K562 (cell line): Measurements from ENCODE around the gene TAPBPL. TPM values are rescaled to one million over a fixed set of nuclear protein-coding genes. Genes with fewer than 3 reads are reported as not detected.
"Not testable (repeated sequence)": the region's sequence is repeated elsewhere in the genome, so short reads cannot be mapped to it uniquely, and the experiment has no call there.

ENCODE experiments used
- ATAC-seq: fragments of 200-7000 bp; cut with Tn5 transposase; 3 replicates; pipeline ENCODE4 v1.9.1; 2020; ENCODE audit warnings: moderate library complexity
- BruUV-seq: library from RNA; stranded (reverse); fragments of 400-500 nt; replicated peaks from 2 replicates; lab custom pipeline; 2021; lab: Mats Ljungman, UMichigan
- CTCF ChIA-PET: fragments of 300-600 bp; formaldehyde crosslinking; extraction: SDS; loops from one replicate; lab custom pipeline; 2021; ENCODE audit warnings: low intra/inter-chr PET ratio; lab: Yijun Ruan, JAX
- POLR2A ChIA-PET: fragments of 300-600, 350-650 bp; sonication (Branson Sonifier 250); formaldehyde crosslinking; extraction: SDS; loops from one replicate; lab custom pipeline; 2021; ENCODE audit warnings: antibody characterized with exemption, inconsistent platforms; lab: Yijun Ruan, JAX
- DNase-seq, 4 experiments: peaks; one replicate each; pipeline versions ENCODE4 v3.0.0 to v3.0.0-alpha.2; 2011 to 2018; ENCODE audit warnings: low spot score in 3 of 4, mixed read lengths in 3 of 4; ENCODE audit errors: extremely low read depth in 1 of 4
- FAIRE-seq: peaks from 2 replicates; lab custom pipeline; 2011; peaks lifted over from hg19 to GRCh38; lab: Jason Lieb, UNC
- H2AFZ ChIP-seq: 2 replicates; pipeline ENCODE4 v1.6.0; 2011; ENCODE audit warnings: low read depth, low read length, control low read depth, inconsistent platforms
- H3K27ac ChIP-seq: fragments of 200-600 bp; 3 replicates; pipeline ENCODE4 v1.8.0; 2011; ENCODE audit warnings: low read depth, mild to moderate bottlenecking, control low read depth, inconsistent platforms, low read length, moderate library complexity, mixed read lengths; ENCODE audit errors: extremely low read depth
- H3K27me3 ChIP-seq, 2 experiments: fragments of 300-600 bp in 1 of 2; 2 replicates in 1 of 2; 3 replicates in 1 of 2; pipeline versions ENCODE4 v1.6.0 to v1.8.0; 2011; ENCODE audit warnings: inconsistent platforms in 2 of 2, low read length in 2 of 2, mild to moderate bottlenecking in 1 of 2, mixed read lengths in 1 of 2, moderate library complexity in 1 of 2; ENCODE audit not compliant: control insufficient read depth in 2 of 2, insufficient read depth in 2 of 2
- H3K36me3 ChIP-seq: fragments of 300-600 bp; 3 replicates; pipeline ENCODE4 v1.8.0; 2011; ENCODE audit warnings: mild to moderate bottlenecking, low read length, inconsistent platforms; ENCODE audit not compliant: control insufficient read depth, insufficient read depth
- H3K4me1 ChIP-seq, 2 experiments: fragments of 200-600 bp in 1 of 2; replicated peaks in 1 of 2; 2 replicates in 1 of 2; 3 replicates in 1 of 2; pipeline versions ENCODE4 v1.5.1 to v1.8.0; 2011; ENCODE audit warnings: inconsistent platforms in 2 of 2, low read length in 2 of 2, mild to moderate bottlenecking in 1 of 2, mixed read lengths in 1 of 2, moderate library complexity in 1 of 2; ENCODE audit not compliant: control insufficient read depth in 2 of 2, insufficient read depth in 2 of 2
- H3K4me2 ChIP-seq: 2 replicates; pipeline ENCODE4 v1.6.1; 2011; ENCODE audit warnings: low read length, control low read depth, inconsistent platforms, mixed read lengths; ENCODE audit not compliant: insufficient read depth
- H3K4me3 ChIP-seq: fragments of 200-600 bp; sonication (generic), shearing (Covaris generic); 2 replicates; pipeline ENCODE4 v1.5.1; 2016; ENCODE audit warnings: control low read depth, inconsistent platforms
- H3K79me2 ChIP-seq: fragments of 200-600 bp; 3 replicates; pipeline ENCODE4 v1.8.0; 2011; ENCODE audit warnings: low read length, inconsistent platforms; ENCODE audit not compliant: control insufficient read depth, insufficient read depth
- H3K9ac ChIP-seq, 2 experiments: 2 replicates each; pipeline versions ENCODE4 v1.6.0 to v1.6.1; 2011; ENCODE audit warnings: low read depth in 2 of 2, low read length in 2 of 2, control low read depth in 1 of 2, inconsistent platforms in 1 of 2, mild to moderate bottlenecking in 1 of 2, mixed read lengths in 1 of 2; ENCODE audit not compliant: insufficient read depth in 1 of 2
- H3K9me1 ChIP-seq: one replicate; pipeline ENCODE4 v1.6.0; 2011; ENCODE audit warnings: inconsistent platforms, mild to moderate bottlenecking, low read length, moderate library complexity; ENCODE audit not compliant: control insufficient read depth, insufficient read depth
- H3K9me3 ChIP-seq: replicated peaks from 2 replicates; pipeline ENCODE4 v1.5.1; 2011; ENCODE audit warnings: low read depth, low read length, inconsistent platforms; ENCODE audit not compliant: control insufficient read depth, insufficient read depth
- H4K20me1 ChIP-seq: replicated peaks from 2 replicates; pipeline ENCODE4 v1.6.1; 2011; ENCODE audit warnings: low read length, inconsistent platforms, mixed read lengths; ENCODE audit not compliant: control insufficient read depth, insufficient read depth
- C11orf30 ChIP-seq: fragments of 450-650 bp; IDR thresholded peaks from 2 replicates; pipeline ENCODE4 v1.6.1; 2016; ENCODE audit warnings: low read depth, mild to moderate bottlenecking
- CHAMP1 ChIP-seq: fragments of 450-650 bp; IDR thresholded peaks from 2 replicates; pipeline ENCODE4 v1.6.1; 2016; ENCODE audit warnings: mild to moderate bottlenecking
- COPS2 ChIP-seq: fragments of 450-650 bp; conservative IDR thresholded peaks from 2 replicates; pipeline ENCODE4 v1.6.1; 2016; ENCODE audit warnings: mild to moderate bottlenecking, moderate library complexity
- DACH1 ChIP-seq: fragments of 450-650 bp; IDR thresholded peaks from 2 replicates; pipeline ENCODE4 v1.6.1; 2018; ENCODE audit not compliant: partially characterized antibody
- MAFG ChIP-seq: fragments of 450-650 bp; conservative IDR thresholded peaks from 2 replicates; pipeline ENCODE4 v1.6.1; 2016; ENCODE audit warnings: missing genetic modification characterization, missing compliant biosample characterization
- SMARCB1 ChIP-seq: IDR thresholded peaks from 2 replicates; pipeline ENCODE4 v1.6.1; 2011; ENCODE audit warnings: improper control_type of control experiment, low read depth; ENCODE audit not compliant: insufficient read length
- WGBS: fragments of 100-300 bp; shearing (Covaris generic); methylation state at CpG from one replicate; pipeline ENCODE4 v1.1.6; 2016; ENCODE audit warnings: low coverage, mixed read lengths; ENCODE audit not compliant: insufficient coverage; ENCODE audit errors: missing lambda C conversion rate; 5-methylcytosine and 5-hydroxymethylcytosine counted together
- in situ Hi-C: fragments of 300-500 bp; cut with MboI; formaldehyde crosslinking; loops from 4 replicates; pipeline ENCODE4 v1.15.0; 2018; ENCODE audit warnings: inconsistent platforms, mixed read lengths
- intact Hi-C: fragments of 100-400 bp; cut with micrococcal nuclease; formaldehyde crosslinking; loops from 2 replicates; pipeline ENCODE4 v1.14.2; 2022
- polyA plus RNA-seq, 8 experiments: library from polyadenylated mRNA; depleted of rRNA in 4 of 8; stranded (reverse) in 5 of 8; unstranded in 3 of 8; fragments of >200 nt; fragmentation: Nextera tagmentation in 2 of 8; fragmentation: Illumina TruSeq in 1 of 8; extraction: Ambion mirVana in 2 of 8; extraction: Trizol in 1 of 8; gene quantifications; 2 replicates each; pipeline versions ENCODE4 v1.2.1 to v1.2.3, GENCODE V29; 2011 to 2014; ENCODE audit warnings: inconsistent platforms in 1 of 8, missing spikeins in 1 of 8
- total RNA-seq, 7 experiments: library from RNA; depleted of rRNA in 6 of 7; stranded (reverse); fragments of >200 nt in 6 of 7; fragmentation: Illumina TruSeq in 2 of 7; extraction: Trizol in 2 of 7; gene quantifications; 2 replicates each; pipeline versions ENCODE4 v1.2.1 to v1.2.3, GENCODE V29; 2011 to 2021; ENCODE audit warnings: low replicate concordance in 1 of 7

Gene TAPBPL
- total and polyA plus RNA-seq, 9 of the 15 experiments (the other 6 are each of a cell fraction or from before 2014, with no cell fraction given): 0.29 to 1.6 (median 0.45) TPM

- H3K36me3 ChIP-seq, H3K27ac ChIP-seq, H3K9ac ChIP-seq, CTCF ChIA-PET, H3K4me2 ChIP-seq, intact Hi-C loops, H3K4me3 ChIP-seq, DNase-seq, POLR2A ChIA-PET, H3K27me3 ChIP-seq, H3K9me3 ChIP-seq, FAIRE-seq, BruUV-seq, H2AFZ ChIP-seq, in situ Hi-C loops, H4K20me1 ChIP-seq, H3K9me1 ChIP-seq, ATAC-seq, H3K79me2 ChIP-seq: not testable (repeated sequence)
- H3K4me1 ChIP-seq: peaks cover 6 to 16% of the 10 kb centered on the region in 2 experiments; a peak in 3 of 5 replicates
- WGBS: no CpG with 5 or more reads among the region's 48 CpGs
Observed at GRCh38 chr12:6475233-6475975, 23.6 kb downstream of the TAPBPL start.

- no peak overlapping the region for H3K4me2 ChIP-seq
- H3K36me3 ChIP-seq: no peaks in the 10 kb centered on the region
- H3K27ac ChIP-seq: no peak overlapping the region
- H3K9me3 ChIP-seq: no peaks in the 10 kb centered on the region
- ChIA-PET CTCF (no interaction called here), POLR2A (no interaction called here)
- no peaks in the 10 kb centered on the region for H3K79me2 ChIP-seq
- no peak overlapping the region for H2AFZ ChIP-seq
- no peak for DNase-seq
- TF ChIP-seq MAFG (tag) (no peak), C11orf30 (no peak), CHAMP1 (no peak), DACH1 (no peak), COPS2 (no peak), SMARCB1 (no peak)
- no peak for ATAC-seq
- in situ Hi-C loops (no loop called here), intact Hi-C loops (no loop called here)
- BruUV-seq: no TSS peak
- H3K9ac ChIP-seq: no peak overlapping the region
- WGBS: 20% methylated on average over 3 of the region's 3 CpGs
- H4K20me1 ChIP-seq: no peaks in the 10 kb centered on the region
- FAIRE-seq: no peak
- peaks cover 2 to 5% of the 10 kb centered on the region in 2 experiments; a peak in 3 of 5 replicates for H3K4me1 ChIP-seq
- no peaks in the 10 kb centered on the region for H3K27me3 ChIP-seq
- no peaks in the 10 kb centered on the region for H3K9me1 ChIP-seq
- H3K4me3 ChIP-seq: no peak overlapping the region
Observed at GRCh38 chr12:6476489-6476888, 24.6 kb downstream of the TAPBPL start.
